CD4-positive, alpha-beta T cell (primary cell): ENCODE results near the gene NFIC. TPM values are rescaled to one million over a fixed set of nuclear protein-coding genes. Genes with fewer than 3 reads are reported as not detected.

Experiments
- ATAC-seq: fragments of 200-7000 bp; cut with Tn5 transposase; one replicate; pipeline ENCODE4 v1.10.0; 2022; ENCODE audit warnings: mild to moderate bottlenecking; ENCODE audit not compliant: poor library complexity
- CTCF ChIA-PET: fragments of 350-600 bp; sonication (Branson Sonifier 250); formaldehyde crosslinking; loops from one replicate; lab custom pipeline; 2021; ENCODE audit warnings: antibody characterized with exemption, inconsistent platforms; lab: Charles Lee
- POLR2A ChIA-PET: fragments of 350-600 bp; sonication (Branson Sonifier 250); formaldehyde crosslinking; loops from one replicate; lab custom pipeline; 2021; ENCODE audit warnings: antibody characterized with exemption, inconsistent platforms; lab: Charles Lee
- DNase-seq, 14 experiments: peaks; one replicate each; pipeline ENCODE4 v3.0.0-alpha.2; 2013 to 2020; ENCODE audit warnings: mixed read lengths in 2 of 14
- H3K27ac ChIP-seq, 2 donors: one replicate each; pipeline versions ENCODE4 v1.5.1 to v1.7.0; 2013; ENCODE audit warnings: low read length in 2 of 2, low read depth in 1 of 2, mild to moderate bottlenecking in 1 of 2
- H3K27me3 ChIP-seq, 2 experiments: 1 replicate in 1 of 2; 2 replicates in 1 of 2; pipeline versions ENCODE4 v1.6.1 to v1.7.0; 2013; ENCODE audit warnings: low read length in 2 of 2, control low read depth in 1 of 2, mild to moderate bottlenecking in 1 of 2, moderate library complexity in 1 of 2; ENCODE audit not compliant: insufficient read depth in 2 of 2, control insufficient read depth in 1 of 2
- H3K36me3 ChIP-seq: one replicate; pipeline ENCODE4 v1.6.1; 2013; ENCODE audit warnings: low read length, control low read depth; ENCODE audit not compliant: insufficient read depth
- H3K4me1 ChIP-seq: one replicate; pipeline ENCODE4 v1.6.1; 2013; ENCODE audit warnings: low read length, control low read depth; ENCODE audit not compliant: insufficient read depth
- H3K4me3 ChIP-seq: one replicate; pipeline ENCODE4 v1.5.1; 2013; ENCODE audit warnings: mild to moderate bottlenecking, low read length, moderate library complexity
- H3K9me3 ChIP-seq, 2 experiments: 1 replicate in 1 of 2; 2 replicates in 1 of 2; pipeline versions ENCODE4 v1.6.1 to v1.7.0; 2013; ENCODE audit warnings: low read length in 2 of 2, mild to moderate bottlenecking in 2 of 2, control low read depth in 1 of 2, moderate library complexity in 1 of 2; ENCODE audit not compliant: control insufficient read depth in 1 of 2, insufficient read depth in 1 of 2
- H3K27ac Mint-ChIP-seq: one replicate; pipeline ENCODE4 v1.8.0; 2020; ENCODE audit warnings: mixed read lengths
- H3K27me3 Mint-ChIP-seq: one replicate; pipeline ENCODE4 v1.8.0; 2021; ENCODE audit warnings: mixed read lengths
- H3K36me3 Mint-ChIP-seq: one replicate; pipeline ENCODE4 v1.8.0; 2021; ENCODE audit warnings: low read depth, mixed read lengths
- H3K4me1 Mint-ChIP-seq: one replicate; pipeline ENCODE4 v1.8.0; 2021; ENCODE audit warnings: low read depth, mixed read lengths
- H3K4me3 Mint-ChIP-seq: one replicate; pipeline ENCODE4 v1.8.0; 2020; ENCODE audit warnings: mild to moderate bottlenecking, mixed read lengths
- H3K9me3 Mint-ChIP-seq: one replicate; pipeline ENCODE4 v1.8.0; 2020; ENCODE audit warnings: mixed read lengths
- CTCF ChIP-seq: fragments of 200-600 bp; IDR thresholded peaks from one replicate; pipeline ENCODE4 v1.8.0; 2022; ENCODE audit warnings: antibody characterized with exemption, mild to moderate bottlenecking
- intact Hi-C, 2 experiments: fragments of 100-400 bp; cut with DNase I in 1 of 2; cut with micrococcal nuclease in 1 of 2; formaldehyde crosslinking; loops; one replicate each; pipeline versions ENCODE4 v1.15.1 to v1.9.0; 2023 to 2025; cut with DNase I, micrococcal nuclease
- total RNA-seq, 174 experiments: library from RNA in 2 of 174; stranded (reverse) in 2 of 174; gene quantifications; one replicate each; pipeline ENCODE4 v1.2.3 and lab custom pipeline; 2021 to 2026

The NFIC gene
- total RNA-seq, 2 experiments from 2014 or later: 22.1 to 22.2 TPM

GRCh38 chr19:3431760-3432397, 65.5 kb downstream of the NFIC start:
- Histone ChIP-seq H3K27me3 (no peaks in the 10 kb centered on the region), H3K4me1 (peaks cover 16% of the 10 kb centered on the region), H3K36me3 (peaks cover 9% of the 10 kb centered on the region), H3K4me3 (no peak overlapping the region), H3K9me3 (peaks cover 0 to 3% of the 10 kb centered on the region in 2 experiments), H3K27ac (no peak overlapping the region)
- ATAC-seq: no peak
- Mint-ChIP-seq H3K4me3 (no peak overlapping the region), H3K27ac (no peak overlapping the region), H3K4me1 (peaks cover 16% of the 10 kb centered on the region), H3K36me3 (peaks cover 21% of the 10 kb centered on the region), H3K27me3 (no peaks in the 10 kb centered on the region), H3K9me3 (no peaks in the 10 kb centered on the region)
- no peak for DNase-seq
- ChIA-PET CTCF (interaction anchor here (1.3 to 1.8 kb wide), 2 partner anchors 105 to 127 kb away, joined by 4 read pairs; no protein-coding TSS in a partner anchor), POLR2A (no interaction called here)
- intact Hi-C loops: loop anchor here in 1 of 2 experiments (5.0 to 10.0 kb wide), 4 partner anchors 70 to 477 kb away; partner anchors contain the start of genes APBA3, DOHH, MRPL54 and NCLN
- no peak for TF ChIP-seq CTCF

GRCh38 chr19:3433313-3433712, 66.9 kb downstream of the NFIC start:
- no peaks in the 10 kb centered on the region for H3K9me3 Mint-ChIP-seq
- no peak overlapping the region for H3K4me3 Mint-ChIP-seq
- Histone ChIP-seq H3K4me1 (peaks cover 16% of the 10 kb centered on the region), H3K9me3 (no peaks in the 10 kb centered on the region), H3K36me3 (peaks cover 9% of the 10 kb centered on the region), H3K27me3 (no peaks in the 10 kb centered on the region), H3K4me3 (no peak overlapping the region), H3K27ac (no peak overlapping the region)
- POLR2A ChIA-PET: no interaction called here
- no peak overlapping the region for H3K27ac Mint-ChIP-seq
- TF ChIP-seq CTCF: no peak
- peaks cover 16% of the 10 kb centered on the region for H3K4me1 Mint-ChIP-seq
- CTCF ChIA-PET: no interaction called here
- peaks cover 20% of the 10 kb centered on the region for H3K36me3 Mint-ChIP-seq
- no peaks in the 10 kb centered on the region for H3K27me3 Mint-ChIP-seq
- intact Hi-C loops: loop anchor here in 1 of 2 experiments (5.0 to 10.0 kb wide), 4 partner anchors 69 to 479 kb away; partner anchors contain the start of genes APBA3, DOHH, MRPL54 and NCLN
- ATAC-seq: no peak
- no peak for DNase-seq

- no peaks in the 10 kb centered on the region for H3K27me3 Mint-ChIP-seq
- Histone ChIP-seq H3K4me3 (peak overlapping the region; percentile 79), H3K27ac (peak overlapping the region; percentile 92 to 94), H3K4me1 (peaks cover 16% of the 10 kb centered on the region), H3K9me3 (no peaks in the 10 kb centered on the region), H3K27me3 (no peaks in the 10 kb centered on the region), H3K36me3 (peaks cover 9% of the 10 kb centered on the region)
- no peak for TF ChIP-seq CTCF
- ATAC-seq (no peak), DNase-seq (no peak)
- peaks cover 20% of the 10 kb centered on the region for H3K36me3 Mint-ChIP-seq
- ChIA-PET CTCF (interaction anchor here (1.5 kb wide), 1 partner anchor 91 kb away, joined by 3 read pairs; no protein-coding TSS in a partner anchor), POLR2A (interaction anchor here (1.0 to 1.2 kb wide), 2 partner anchors 107 to 329 kb away, joined by 3 to 4 read pairs; no protein-coding TSS in a partner anchor)
- H3K9me3 Mint-ChIP-seq: no peaks in the 10 kb centered on the region
- H3K4me1 Mint-ChIP-seq: peaks cover 16% of the 10 kb centered on the region
- intact Hi-C loops: loop anchor here in 1 of 2 experiments (5.0 to 10.0 kb wide), 4 partner anchors 68 to 479 kb away; partner anchors contain the start of genes APBA3, DOHH, MRPL54 and NCLN
- H3K4me3 Mint-ChIP-seq: peak overlapping the region; percentile 97
- peak overlapping the region; percentile 95 for H3K27ac Mint-ChIP-seq
These were observed 67.6 kb downstream of the NFIC start for GRCh38 chr19:3433805-3434540.
